ENCODE measurements around the gene ANP32B.
"Not testable (repeated sequence)": the region's sequence is repeated elsewhere in the genome, so short reads cannot be mapped to it uniquely, and the experiment has no call there.

ANP32B gene

DNA sequence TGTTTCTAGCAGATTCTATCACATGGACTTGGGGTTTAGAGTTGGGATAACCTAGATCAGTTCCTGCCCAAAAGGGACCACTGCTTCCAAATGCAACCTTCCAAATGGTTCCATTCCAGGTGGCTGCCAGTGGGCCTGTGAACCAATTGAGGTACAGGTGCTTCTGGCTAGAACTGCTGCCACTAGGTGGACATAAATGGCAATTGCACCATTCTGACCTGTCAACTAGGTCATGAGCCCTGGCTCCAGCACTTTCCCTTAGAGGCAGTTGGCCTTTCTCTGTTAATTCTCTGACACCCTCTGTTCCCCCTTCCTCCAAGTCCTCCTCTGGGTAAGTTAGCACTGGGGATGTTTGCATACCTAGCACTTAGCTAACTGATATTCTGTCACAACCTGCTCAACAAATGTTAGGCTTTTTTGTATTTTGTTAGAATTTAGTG, 28.6 kb upstream of the ANP32B start:
- ATAC-seq (replicated peaks) (peak; percentile 97), DNase-seq (peak; percentile 33 to 47 (median 46))
- no peaks in the 10 kb centered on the region for H3K9me3 Mint-ChIP-seq
- H3K4me1 Mint-ChIP-seq (ENCODE audit: low read depth in 2 of 2), result no peaks in the 10 kb centered on the region
- H3K27me3 Mint-ChIP-seq, result peaks cover 9 to 10% of the 10 kb centered on the region in 2 donors
- H3K27ac Mint-ChIP-seq, result no peak overlapping the region
- no peaks in the 10 kb centered on the region for H3K36me3 Mint-ChIP-seq (ENCODE audit: insufficient read depth)
- no peak overlapping the region for H3K4me3 Mint-ChIP-seq

- DNase-seq (no peak), ATAC-seq (replicated peaks) (no peak)
- no peaks in the 10 kb centered on the region for H3K27me3 Mint-ChIP-seq
- no peak overlapping the region for H3K27ac Mint-ChIP-seq
- no peaks in the 10 kb centered on the region for H3K36me3 Mint-ChIP-seq (ENCODE audit: insufficient read depth)
- H3K4me3 Mint-ChIP-seq, result no peak overlapping the region
- H3K9me3 Mint-ChIP-seq, result no peaks in the 10 kb centered on the region
- H3K4me1 Mint-ChIP-seq (ENCODE audit: low read depth in 2 of 2), result no peaks in the 10 kb centered on the region
Measured at GRCh38 chr9:97956331-97956730, 26.8 kb upstream of the ANP32B start.

- Mint-ChIP-seq H3K9me3 (no peaks in the 10 kb centered on the region), H3K4me1 (ENCODE audit: low read depth in 2 of 2) (no peaks in the 10 kb centered on the region), H3K27me3 (peaks cover 0 to 2% of the 10 kb centered on the region in 2 donors), H3K27ac (no peak overlapping the region), H3K36me3 (ENCODE audit: insufficient read depth) (no peaks in the 10 kb centered on the region), H3K4me3 (no peak overlapping the region)
- ATAC-seq (replicated peaks) (no peak), DNase-seq (no peak)
Measured at GRCh38 chr9:97958812-97959511, 24.2 kb upstream of the ANP32B start.

DNA sequence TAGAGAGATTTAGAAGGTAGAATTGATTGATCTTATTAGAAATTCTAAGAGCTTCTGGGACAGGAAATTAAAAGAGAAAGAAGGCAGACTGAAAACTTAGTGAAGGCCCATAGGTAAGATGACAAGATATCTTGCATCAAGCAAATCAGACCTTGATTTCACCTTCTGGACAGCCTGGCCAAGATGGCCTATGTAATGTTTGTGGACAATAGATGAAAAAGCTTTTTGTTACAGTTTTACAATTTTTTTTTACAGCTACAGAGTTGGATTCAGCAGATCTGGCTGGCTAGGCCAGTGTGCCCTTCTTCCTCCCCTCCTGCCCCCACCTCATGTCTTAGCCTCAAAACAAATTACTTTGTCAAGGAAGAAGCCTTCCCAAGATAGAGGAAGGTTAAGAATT, 23.6 kb upstream of the ANP32B start:
- DNase-seq, result no peak
- Mint-ChIP-seq H3K27ac (no peak overlapping the region), H3K36me3 (ENCODE audit: insufficient read depth) (no peaks in the 10 kb centered on the region), H3K4me3 (no peak overlapping the region), H3K9me3 (no peaks in the 10 kb centered on the region), H3K4me1 (ENCODE audit: low read depth in 2 of 2) (no peaks in the 10 kb centered on the region), H3K27me3 (peaks cover 5 to 8% of the 10 kb centered on the region in 2 donors)
- no peak for ATAC-seq (replicated peaks)

DNA sequence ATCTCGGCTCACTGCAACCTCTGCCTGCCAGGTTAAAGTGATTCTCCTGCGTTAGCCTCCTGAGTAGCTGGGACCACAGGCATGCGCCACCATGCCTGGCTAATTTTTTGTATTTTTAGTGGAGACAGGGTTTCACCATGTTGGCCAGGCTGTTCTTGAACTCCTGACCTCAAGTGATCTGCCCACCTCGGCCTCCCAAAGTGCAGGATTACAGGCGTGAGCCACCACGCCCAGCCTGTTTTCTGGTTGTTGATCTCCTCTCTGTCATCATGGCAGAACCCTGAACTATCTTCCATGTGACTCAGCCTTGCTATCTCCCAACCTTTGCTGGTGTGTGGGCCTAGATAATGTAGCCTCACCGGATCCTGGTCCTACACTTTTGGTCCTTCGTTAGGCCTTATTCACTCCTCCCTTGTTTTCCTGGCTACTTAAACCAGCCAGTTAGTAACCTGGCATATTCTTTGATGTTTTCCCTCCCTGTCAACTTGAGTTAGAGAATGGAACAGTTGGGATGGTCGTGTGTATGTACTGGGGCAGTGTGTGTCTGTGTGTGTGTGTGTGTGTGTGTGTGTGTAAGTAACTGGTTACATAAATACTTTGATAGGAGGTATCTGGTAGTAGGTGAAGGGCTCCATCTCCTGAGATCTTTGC, 22.3 kb upstream of the ANP32B start:
- ATAC-seq (replicated peaks); H3K36me3 Mint-ChIP-seq (ENCODE audit: insufficient read depth); H3K4me3 Mint-ChIP-seq; H3K4me1 Mint-ChIP-seq (ENCODE audit: low read depth in 2 of 2); DNase-seq; H3K27ac Mint-ChIP-seq; H3K9me3 Mint-ChIP-seq: not testable (repeated sequence)
- peaks cover 5 to 17% of the 10 kb centered on the region in 2 donors for H3K27me3 Mint-ChIP-seq

DNA sequence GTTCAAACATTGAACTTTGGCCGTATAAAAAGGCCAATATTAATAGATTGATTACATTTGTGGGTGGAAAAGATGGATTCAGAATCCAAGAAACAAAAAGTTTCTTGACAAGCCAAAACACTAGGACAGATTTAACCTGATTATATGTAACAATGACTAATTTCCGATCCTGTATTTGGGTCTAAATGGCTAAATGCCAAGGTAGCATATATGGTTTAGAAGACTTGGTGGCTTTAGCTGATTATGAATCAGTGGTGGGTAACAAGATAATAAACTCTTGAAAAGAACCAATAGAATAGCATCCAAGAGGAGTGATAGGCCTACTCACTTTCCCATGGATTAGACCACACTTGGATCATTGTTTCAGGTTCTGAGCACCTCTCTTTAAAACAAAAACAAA, 21.8 kb upstream of the ANP32B start:
- no peaks in the 10 kb centered on the region for H3K9me3 Mint-ChIP-seq
- ATAC-seq (replicated peaks) (no peak), DNase-seq (no peak)
- no peak overlapping the region for H3K4me3 Mint-ChIP-seq
- peaks cover 10 to 17% of the 10 kb centered on the region in 2 donors for H3K27me3 Mint-ChIP-seq
- no peaks in the 10 kb centered on the region for H3K4me1 Mint-ChIP-seq (ENCODE audit: low read depth in 2 of 2)
- no peak overlapping the region for H3K27ac Mint-ChIP-seq
- no peaks in the 10 kb centered on the region for H3K36me3 Mint-ChIP-seq (ENCODE audit: insufficient read depth)

DNA sequence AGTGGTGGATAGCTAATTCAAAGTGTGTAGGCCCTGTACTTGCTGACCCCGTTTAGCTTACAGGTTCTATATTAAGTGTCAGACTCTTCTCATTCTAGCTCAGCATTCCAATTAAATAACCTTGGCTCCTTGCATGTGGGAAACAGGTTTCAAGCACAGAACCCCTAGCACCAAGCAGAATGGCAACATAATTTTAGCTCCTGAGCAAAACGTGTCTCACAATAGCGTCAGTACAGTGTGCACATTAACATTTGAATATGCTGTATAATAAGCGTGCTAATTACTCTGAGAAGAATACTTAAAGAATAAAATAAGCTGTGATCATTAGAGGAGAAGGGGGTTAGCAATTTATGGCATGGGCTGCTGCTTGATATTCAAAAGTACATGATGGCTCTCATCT, 21.0 kb upstream of the ANP32B start:
- DNase-seq, result no peak
- Mint-ChIP-seq H3K27ac (no peak overlapping the region), H3K9me3 (no peaks in the 10 kb centered on the region)

GRCh38 chr9:97962575-97962974, 20.6 kb upstream of the ANP32B start:
- Mint-ChIP-seq H3K36me3 (ENCODE audit: insufficient read depth) (no peaks in the 10 kb centered on the region), H3K27me3 (peaks cover 13 to 20% of the 10 kb centered on the region in 2 donors), H3K4me1 (ENCODE audit: low read depth in 2 of 2) (no peaks in the 10 kb centered on the region), H3K4me3 (no peak overlapping the region), H3K9me3 (no peaks in the 10 kb centered on the region), H3K27ac (no peak overlapping the region)
- ATAC-seq (replicated peaks) (no peak), DNase-seq (no peak)

More for the DNA sequence above, 21.0 kb upstream of the ANP32B start:
- no peaks in the 10 kb centered on the region for H3K4me1 Mint-ChIP-seq (ENCODE audit: low read depth in 2 of 2)
- no peak overlapping the region for H3K4me3 Mint-ChIP-seq
- ATAC-seq (replicated peaks), result no peak
- peaks cover 12 to 17% of the 10 kb centered on the region in 2 donors for H3K27me3 Mint-ChIP-seq
- no peaks in the 10 kb centered on the region for H3K36me3 Mint-ChIP-seq (ENCODE audit: insufficient read depth)

- Mint-ChIP-seq H3K27me3 (peaks cover 20 to 26% of the 10 kb centered on the region in 2 donors), H3K9me3 (no peaks in the 10 kb centered on the region)
- ATAC-seq (replicated peaks), result no peak
Measured at GRCh38 chr9:97963232-97963631, 19.9 kb upstream of the ANP32B start.

GRCh38 chr9:97964901-97965300, 18.2 kb upstream of the ANP32B start:
- Mint-ChIP-seq H3K36me3 (ENCODE audit: insufficient read depth) (no peaks in the 10 kb centered on the region), H3K27ac (no peak overlapping the region), H3K4me3 (no peak overlapping the region), H3K27me3 (peaks cover 20 to 27% of the 10 kb centered on the region in 2 donors), H3K9me3 (no peaks in the 10 kb centered on the region), H3K4me1 (ENCODE audit: low read depth in 2 of 2) (no peaks in the 10 kb centered on the region)
- DNase-seq (no peak), ATAC-seq (replicated peaks) (no peak)

More at GRCh38 chr9:97963232-97963631, 19.9 kb upstream of the ANP32B start:
- H3K36me3 Mint-ChIP-seq (ENCODE audit: insufficient read depth), result no peaks in the 10 kb centered on the region
- H3K4me1 Mint-ChIP-seq (ENCODE audit: low read depth in 2 of 2), result no peaks in the 10 kb centered on the region
- H3K27ac Mint-ChIP-seq, result no peak overlapping the region
- no peak for DNase-seq
- no peak overlapping the region for H3K4me3 Mint-ChIP-seq

GRCh38 chr9:97966493-97966892, 16.6 kb upstream of the ANP32B start:
- no peaks in the 10 kb centered on the region for H3K9me3 Mint-ChIP-seq

GRCh38 chr9:97969014-97969413, 14.1 kb upstream of the ANP32B start:
- Mint-ChIP-seq H3K27ac (no peak overlapping the region), H3K4me1 (ENCODE audit: low read depth in 2 of 2) (no peaks in the 10 kb centered on the region), H3K9me3 (no peaks in the 10 kb centered on the region), H3K4me3 (no peak overlapping the region), H3K27me3 (peaks cover 34 to 37% of the 10 kb centered on the region in 2 donors), H3K36me3 (ENCODE audit: insufficient read depth) (peaks cover 3% of the 10 kb centered on the region)
- ATAC-seq (replicated peaks), result no peak
- no peak for DNase-seq

More at GRCh38 chr9:97966493-97966892, 16.6 kb upstream of the ANP32B start:
- H3K4me3 Mint-ChIP-seq, result no peak overlapping the region
- no peak for DNase-seq
- peaks cover 30 to 37% of the 10 kb centered on the region in 2 donors for H3K27me3 Mint-ChIP-seq
- H3K4me1 Mint-ChIP-seq (ENCODE audit: low read depth in 2 of 2), result no peaks in the 10 kb centered on the region
- ATAC-seq (replicated peaks), result no peak
- no peak overlapping the region for H3K27ac Mint-ChIP-seq
- H3K36me3 Mint-ChIP-seq (ENCODE audit: insufficient read depth), result peaks cover 3% of the 10 kb centered on the region

- H3K4me3 Mint-ChIP-seq, result no peak overlapping the region
- H3K36me3 Mint-ChIP-seq (ENCODE audit: insufficient read depth), result peaks cover 3% of the 10 kb centered on the region
- H3K27ac Mint-ChIP-seq, result no peak overlapping the region
- H3K4me1 Mint-ChIP-seq (ENCODE audit: low read depth in 2 of 2), result no peaks in the 10 kb centered on the region
- DNase-seq (no peak), ATAC-seq (replicated peaks) (no peak)
- H3K27me3 Mint-ChIP-seq, result peaks cover 23 to 32% of the 10 kb centered on the region in 2 donors
- no peaks in the 10 kb centered on the region for H3K9me3 Mint-ChIP-seq
Measured at GRCh38 chr9:97970165-97970564, 13.0 kb upstream of the ANP32B start.

DNA sequence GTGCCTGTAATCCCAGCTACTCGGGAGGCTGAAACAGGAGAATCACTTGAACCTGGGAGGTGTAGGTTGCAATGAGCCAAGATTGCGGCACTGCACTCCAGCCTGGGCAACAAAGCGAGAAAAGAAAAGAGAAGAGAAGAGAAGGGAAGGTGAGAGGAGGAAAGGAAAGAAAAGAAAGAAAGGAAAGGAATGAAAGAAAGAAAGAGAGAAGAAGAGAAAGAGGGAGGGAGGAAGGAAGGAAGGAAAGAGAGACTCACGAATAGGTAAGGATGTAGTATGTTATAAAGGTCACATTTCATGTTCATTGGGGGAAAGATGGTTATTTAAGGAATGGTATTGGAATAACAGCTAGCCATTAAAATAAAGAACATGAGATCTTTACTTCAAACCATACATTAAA, 10.4 kb upstream of the ANP32B start:
- no peaks in the 10 kb centered on the region for H3K9me3 Mint-ChIP-seq
- H3K36me3 Mint-ChIP-seq (ENCODE audit: insufficient read depth), result peaks cover 3% of the 10 kb centered on the region
- no peak overlapping the region for H3K4me3 Mint-ChIP-seq
- peaks cover 0 to 1% of the 10 kb centered on the region in 2 donors for H3K4me1 Mint-ChIP-seq (ENCODE audit: low read depth in 2 of 2)
- DNase-seq (no peak), ATAC-seq (replicated peaks) (no peak)
- H3K27me3 Mint-ChIP-seq, result peaks cover 16 to 22% of the 10 kb centered on the region in 2 donors
- H3K27ac Mint-ChIP-seq, result no peak overlapping the region

Measured in effector memory CD8-positive, alpha-beta T cell (primary cell).